Endothelial cell of umbilical vein (primary cell): ENCODE measurements around the gene ZNHIT3.
"Not testable (repeated sequence)": the region's sequence is repeated elsewhere in the genome, so short reads cannot be mapped to it uniquely, and the experiment has no call there.

Experiments
- CTCF ChIP-seq, 2 donors: IDR thresholded peaks; 1 replicate in 1 of 2; 2 replicates in 1 of 2; pipeline ENCODE4 v1.5.1; 2011; ENCODE audit warnings: low read length in 2 of 2, mild to moderate bottlenecking in 2 of 2, moderate library complexity in 2 of 2, control low read depth in 1 of 2, inconsistent platforms in 1 of 2, low read depth in 1 of 2; ENCODE audit not compliant: insufficient read depth in 1 of 2; ENCODE audit errors: extremely low read depth in 1 of 2
- EZH2 ChIP-seq: IDR thresholded peaks from 2 replicates; pipeline ENCODE4 v1.6.1; 2012; ENCODE audit warnings: borderline replicate concordance, low read depth, mild to moderate bottlenecking, moderate library complexity, low read length, inconsistent platforms; ENCODE audit not compliant: severe bottlenecking
- GATA2 ChIP-seq: IDR thresholded peaks from 2 replicates; pipeline ENCODE4 v1.7.0; 2011; ENCODE audit warnings: low read depth, mild to moderate bottlenecking, moderate library complexity, mixed read lengths, low read length; ENCODE audit not compliant: insufficient read length, insufficient read depth
- JUN ChIP-seq: IDR thresholded peaks from 2 replicates; pipeline ENCODE4 v1.6.1; 2011; ENCODE audit warnings: borderline replicate concordance, low read depth; ENCODE audit not compliant: insufficient read length, insufficient read depth
- MAX ChIP-seq: IDR thresholded peaks from 2 replicates; pipeline ENCODE4 v1.6.1; 2011; ENCODE audit not compliant: insufficient read depth, insufficient read length
- POLR2A ChIP-seq: IDR thresholded peaks from 2 replicates; pipeline ENCODE4 v1.6.1; 2012; ENCODE audit warnings: low read depth, mild to moderate bottlenecking, control low read depth, low read length
- POLR2AphosphoS5 ChIP-seq: IDR thresholded peaks from 2 replicates; pipeline ENCODE4 v1.6.1; 2012; ENCODE audit warnings: low read depth, mild to moderate bottlenecking, control low read depth, low read length, moderate library complexity; ENCODE audit not compliant: insufficient read depth

GRCh38 chr17:36484021-36484420 is 2.5 kb upstream of the ZNHIT3 start:
- TF ChIP-seq CTCF (IDR thresholded peaks at IDR 0.05; ENCODE audit: extremely low read depth in 1 of 2, insufficient read depth in 1 of 2, low read depth in 1 of 2, low read length in 2 of 2); POLR2A; MAX; EZH2; POLR2AphosphoS5; JUN; GATA2: not testable (repeated sequence)
